NCI-H2107 treated with DMSO at 0.1 percent for 48 hours (cell line): ENCODE results near the gene SFMBT1.

ENCODE experiments used
- DNase-seq: peaks from one replicate; lab custom pipeline; 2025; ENCODE audit not compliant: unreplicated experiment; lab: John Stamatoyannopoulos, UW

SFMBT1 gene

GRCh38 chr3:53003320-53003719, 42.6 kb downstream of the SFMBT1 start:
- DNase-seq: no peak

GRCh38 chr3:52998771-52999513, 46.9 kb downstream of the SFMBT1 start:
- no peak for DNase-seq

GRCh38 chr3:52990637-52991036, 55.2 kb downstream of the SFMBT1 start:
- DNase-seq: no peak

- no peak for DNase-seq
Measured at GRCh38 chr3:52986938-52987337, 58.9 kb downstream of the SFMBT1 start.

GRCh38 chr3:52986049-52986448, 59.8 kb downstream of the SFMBT1 start:
- DNase-seq: no peak

- no peak for DNase-seq
Measured at GRCh38 chr3:52983828-52984227, 62.0 kb downstream of the SFMBT1 start.

- DNase-seq: no peak
Measured at GRCh38 chr3:52983336-52983807, 62.5 kb downstream of the SFMBT1 start.

GRCh38 chr3:52982839-52983238, 63.0 kb downstream of the SFMBT1 start:
- no peak for DNase-seq

- DNase-seq: no peak
Measured at GRCh38 chr3:52979190-52979983, 66.5 kb downstream of the SFMBT1 start.

- DNase-seq: no peak
Measured at GRCh38 chr3:52978109-52978754, 67.6 kb downstream of the SFMBT1 start.

GRCh38 chr3:52973806-52974205, 72.1 kb downstream of the SFMBT1 start:
- no peak for DNase-seq

- DNase-seq: no peak
Measured at GRCh38 chr3:52971895-52972294, 74.0 kb downstream of the SFMBT1 start.

- DNase-seq: no peak
Measured at GRCh38 chr3:52967398-52967797, 78.5 kb downstream of the SFMBT1 start.

- no peak for DNase-seq
Measured at GRCh38 chr3:52962160-52962559, 83.7 kb downstream of the SFMBT1 start.

- no peak for DNase-seq
Measured at GRCh38 chr3:52959773-52960172, 86.1 kb downstream of the SFMBT1 start.

GRCh38 chr3:52939600-52939999, 106.3 kb downstream of the SFMBT1 start:
- DNase-seq: no peak

- DNase-seq: peak; percentile 43
Measured at GRCh38 chr3:52934630-52935530, 111.0 kb downstream of the SFMBT1 start.

GRCh38 chr3:52931889-52932288, 114.0 kb downstream of the SFMBT1 start:
- DNase-seq: no peak

GRCh38 chr3:52931328-52931727, 114.5 kb downstream of the SFMBT1 start:
- no peak for DNase-seq

GRCh38 chr3:52930748-52931147, 115.1 kb downstream of the SFMBT1 start:
- DNase-seq: no peak

- DNase-seq: no peak
Measured at GRCh38 chr3:52926554-52926953, 119.3 kb downstream of the SFMBT1 start.
